ENCODE measurements around the gene DPEP3. TPM values are rescaled to one million over a fixed set of nuclear protein-coding genes. Genes with fewer than 3 reads are reported as not detected.

Gene DPEP3
- total RNA-seq, 6 experiments from 2014 or later: 0.10 TPM; not detected in 5

DNA sequence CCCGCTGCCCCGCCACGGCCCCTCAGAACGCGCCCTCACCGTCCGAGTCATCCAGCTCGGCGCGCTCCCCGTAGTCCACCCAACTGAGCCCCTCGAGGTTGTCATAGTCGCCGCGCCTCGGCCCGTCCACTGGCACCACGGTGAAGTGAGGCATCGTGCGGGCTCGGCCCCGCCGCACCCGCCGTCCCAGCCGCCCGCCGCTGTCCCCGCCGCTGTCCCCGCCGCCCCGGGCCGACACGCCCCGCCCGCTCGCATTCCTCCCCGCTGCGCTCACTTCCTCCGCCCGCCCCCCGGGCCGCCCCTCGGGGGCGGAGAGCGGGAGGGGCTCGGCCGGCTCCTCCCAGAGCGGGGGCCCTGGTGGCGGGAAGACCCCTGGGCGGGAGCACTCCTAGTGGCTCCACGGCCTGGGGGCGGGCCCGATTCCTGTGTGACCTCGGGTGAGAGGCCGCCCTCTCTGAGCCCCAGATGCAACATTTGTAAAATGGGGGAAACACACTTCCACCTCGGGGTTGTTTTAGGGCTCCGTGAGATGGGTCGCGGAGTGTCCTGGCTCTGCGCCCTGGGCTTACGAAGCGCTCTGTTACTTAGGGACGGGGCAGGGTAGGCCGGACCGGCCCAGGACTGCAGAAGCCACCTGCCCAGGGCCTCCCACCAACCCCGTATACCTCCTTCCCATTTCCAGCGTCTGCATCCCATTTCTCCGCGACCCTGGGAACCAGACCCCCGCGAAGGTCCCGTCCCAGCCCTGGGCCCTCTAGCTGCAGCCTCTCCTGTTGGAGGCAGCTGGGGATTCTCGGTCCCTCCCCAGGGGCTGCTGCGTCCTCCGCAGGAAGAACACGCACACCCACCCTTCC is 11.7 kb downstream of the DPEP3 start, which contains the start of gene SLC12A4:
TSS of gene SLC12A4 (minus strand) at position 238 of the 854 bp plus-strand sequence. CDS start at position 154, 84 bp downstream.
- DNase-seq (peak; percentile 88 to 92 (median 88)), ATAC-seq (peak; percentile 92 to 96 (median 94))
- TF ChIP-seq, protein P1, sequence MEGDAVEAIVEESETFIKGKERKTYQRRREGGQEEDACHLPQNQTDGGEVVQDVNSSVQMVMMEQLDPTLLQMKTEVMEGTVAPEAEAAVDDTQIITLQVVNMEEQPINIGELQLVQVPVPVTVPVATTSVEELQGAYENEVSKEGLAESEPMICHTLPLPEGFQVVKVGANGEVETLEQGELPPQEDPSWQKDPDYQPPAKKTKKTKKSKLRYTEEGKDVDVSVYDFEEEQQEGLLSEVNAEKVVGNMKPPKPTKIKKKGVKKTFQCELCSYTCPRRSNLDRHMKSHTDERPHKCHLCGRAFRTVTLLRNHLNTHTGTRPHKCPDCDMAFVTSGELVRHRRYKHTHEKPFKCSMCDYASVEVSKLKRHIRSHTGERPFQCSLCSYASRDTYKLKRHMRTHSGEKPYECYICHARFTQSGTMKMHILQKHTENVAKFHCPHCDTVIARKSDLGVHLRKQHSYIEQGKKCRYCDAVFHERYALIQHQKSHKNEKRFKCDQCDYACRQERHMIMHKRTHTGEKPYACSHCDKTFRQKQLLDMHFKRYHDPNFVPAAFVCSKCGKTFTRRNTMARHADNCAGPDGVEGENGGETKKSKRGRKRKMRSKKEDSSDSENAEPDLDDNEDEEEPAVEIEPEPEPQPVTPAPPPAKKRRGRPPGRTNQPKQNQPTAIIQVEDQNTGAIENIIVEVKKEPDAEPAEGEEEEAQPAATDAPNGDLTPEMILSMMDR (IDR thresholded peaks at IDR 0.05): no peak
- peak; percentile 94 for TF ChIP-seq POLR2A (IDR thresholded peaks at IDR 0.05)
- Histone ChIP-seq H3K4me3 (peak within 1 kb of the TSS; percentile 79 to 91 (median 88)), H3K27me3 (no peaks in the 10 kb centered on the region), H3K4me1 (peaks cover 0 to 19% (median 2%) of the 10 kb centered on the region in 4 donors), H3K27ac (peak within 1 kb of the TSS; percentile 72 to 90 (median 76)), H3K36me3 (no peaks in the 10 kb centered on the region), H3K9me3 (no peaks in the 10 kb centered on the region)
- WGBS (ENCODE audit: insufficient coverage, low coverage, low lambda C conversion rate, missing lambda C conversion rate): 2% methylated on average over 10 of the region's 78 CpGs
- intact Hi-C loops (cut with DNase I): no loop called here

DNA sequence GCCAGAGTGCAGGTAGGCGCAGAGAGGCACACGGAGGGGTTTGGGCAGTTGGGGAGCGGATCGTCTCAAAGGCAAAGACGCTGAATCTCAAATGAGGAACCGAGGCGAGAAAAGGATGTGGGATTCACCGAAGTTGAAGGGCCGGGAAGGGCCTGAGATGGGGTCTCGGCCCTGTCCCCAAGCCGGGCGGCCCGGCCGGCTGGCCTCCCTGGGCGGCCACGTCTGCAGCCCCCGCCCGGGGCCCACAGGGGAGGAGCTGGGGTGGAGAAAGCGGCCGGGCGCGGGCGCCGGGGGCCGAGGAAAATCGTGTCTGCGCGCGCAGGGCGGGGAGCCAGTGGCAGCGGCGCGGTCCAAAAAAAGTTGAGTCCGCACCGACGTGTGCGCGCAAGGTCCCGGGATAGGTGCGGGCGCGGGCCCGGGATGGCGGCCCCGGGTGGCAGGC is 12.3 kb downstream of the DPEP3 start:
- H3K36me3 ChIP-seq: no peaks in the 10 kb centered on the region
- peaks cover 0 to 19% (median 2%) of the 10 kb centered on the region in 4 donors for H3K4me1 ChIP-seq
- intact Hi-C loops (cut with DNase I): no loop called here
- H3K27me3 ChIP-seq: no peaks in the 10 kb centered on the region
- peak; percentile 11 to 52 (median 26) for ATAC-seq
- H3K4me3 ChIP-seq: peak overlapping the region; percentile 79 to 91 (median 88)
- no peaks in the 10 kb centered on the region for H3K9me3 ChIP-seq
- TF ChIP-seq POLR2A (IDR thresholded peaks at IDR 0.05): no peak
- TF ChIP-seq, protein P1 (IDR thresholded peaks at IDR 0.05): no peak
- no peak for DNase-seq
- 13% methylated on average over 10 of the region's 45 CpGs for WGBS (ENCODE audit: insufficient coverage, low coverage, low lambda C conversion rate, missing lambda C conversion rate)
- H3K27ac ChIP-seq: peak overlapping the region; percentile 72 to 90 (median 76)

DNA sequence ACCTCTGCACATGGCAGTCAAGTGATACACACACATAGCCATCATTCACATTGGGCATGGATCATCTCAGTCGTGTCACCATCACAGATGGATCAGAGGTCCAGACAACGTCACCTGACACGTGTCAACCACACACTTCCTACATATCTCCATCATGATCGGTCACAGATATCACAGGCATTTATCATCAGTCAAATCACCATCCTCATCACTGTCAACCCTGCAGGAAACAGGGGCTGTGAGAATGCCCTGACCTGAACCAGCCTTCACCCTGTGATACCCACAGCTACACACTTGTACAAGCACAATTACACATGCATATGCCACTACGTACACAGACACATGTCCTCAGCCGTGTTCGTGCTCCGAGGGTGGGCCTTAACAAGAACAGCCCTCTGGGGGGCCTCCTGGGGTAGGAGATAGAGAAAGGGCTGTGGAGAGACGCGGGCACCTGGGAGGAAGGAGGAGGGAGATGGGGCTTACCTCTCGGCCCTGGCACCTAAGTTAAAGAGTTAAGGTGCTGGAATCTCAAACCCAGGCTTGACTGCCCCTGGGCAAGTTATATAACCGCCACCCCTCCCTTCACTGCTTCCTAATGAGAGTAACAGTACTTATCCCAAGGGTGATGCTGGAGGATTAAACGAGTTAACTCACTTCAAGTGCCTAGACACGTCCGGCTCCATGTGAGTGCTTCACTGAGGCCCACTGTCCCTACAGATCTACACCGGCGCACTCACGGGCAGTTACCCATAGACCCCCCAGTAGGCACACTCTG is 12.9 kb downstream of the DPEP3 start:
- Histone ChIP-seq H3K4me1 (peaks cover 0 to 19% (median 2%) of the 10 kb centered on the region in 4 donors), H3K27ac (peak overlapping the region; percentile 72 to 90 (median 76)), H3K4me3 (peak overlapping the region; percentile 79 to 91 (median 88)), H3K36me3 (peaks cover 0 to under 1% (median 0%) of the 10 kb centered on the region in 4 donors), H3K27me3 (no peaks in the 10 kb centered on the region), H3K9me3 (no peaks in the 10 kb centered on the region)
- ATAC-seq: no peak
- TF ChIP-seq POLR2A (IDR thresholded peaks at IDR 0.05): no peak
- TF ChIP-seq, protein P1 (IDR thresholded peaks at IDR 0.05): no peak
- 32% methylated on average over 8 of the region's 18 CpGs for WGBS (ENCODE audit: insufficient coverage, low coverage, low lambda C conversion rate, missing lambda C conversion rate)
- intact Hi-C loops (cut with DNase I): no loop called here
- no peak for DNase-seq

DNA sequence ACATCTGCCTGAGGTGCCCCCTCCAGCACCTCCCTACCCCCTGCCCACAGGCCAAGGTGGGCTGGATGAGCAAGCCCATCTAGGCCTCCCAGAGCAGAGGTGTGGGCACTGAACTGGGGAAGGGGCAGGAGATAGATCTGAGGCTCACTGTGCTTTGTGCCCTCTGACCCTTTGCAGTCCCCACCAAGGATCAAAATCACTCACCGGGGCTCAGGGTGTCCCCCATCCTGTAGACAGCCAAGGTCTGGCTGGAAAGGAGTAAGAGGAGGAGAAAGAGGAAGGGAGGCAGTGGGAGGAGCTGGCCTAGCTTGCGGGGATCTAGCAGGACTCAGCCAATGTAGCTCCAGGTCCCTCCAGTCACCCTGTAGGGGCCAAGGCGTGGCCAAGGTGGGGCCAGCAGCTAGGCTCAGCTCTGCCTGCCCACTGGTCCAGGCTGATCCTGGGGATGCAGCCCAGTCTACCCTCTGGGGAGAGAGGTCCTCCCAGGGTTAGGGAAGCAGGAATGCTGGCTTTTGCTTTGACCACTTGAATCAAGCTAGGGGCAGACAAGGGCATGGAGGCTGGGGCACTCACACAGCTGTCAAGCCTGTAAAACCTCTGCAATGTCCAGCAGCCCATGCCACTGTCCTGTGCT is 13.6 kb downstream of the DPEP3 start:
- peak overlapping the region; percentile 79 to 91 (median 88) for H3K4me3 ChIP-seq
- 14% methylated on average over 1 of the region's 3 CpGs for WGBS (ENCODE audit: insufficient coverage, low coverage, low lambda C conversion rate, missing lambda C conversion rate)
- H3K4me1 ChIP-seq: peaks cover 0 to 19% (median 2%) of the 10 kb centered on the region in 4 donors
- H3K9me3 ChIP-seq: no peaks in the 10 kb centered on the region
- no peak overlapping the region for H3K27ac ChIP-seq
- intact Hi-C loops (cut with DNase I): no loop called here
- no peak for ATAC-seq
- no peak for DNase-seq
- H3K27me3 ChIP-seq: no peaks in the 10 kb centered on the region
- H3K36me3 ChIP-seq: peaks cover 0 to 4% (median 0%) of the 10 kb centered on the region in 4 donors
- no peak for TF ChIP-seq POLR2A (IDR thresholded peaks at IDR 0.05)
